HTR-8/SVneo (cell line): ENCODE data around the gene ADGRV1.
"Not testable (repeated sequence)": the region's sequence is repeated elsewhere in the genome, so short reads cannot be mapped to it uniquely, and the experiment has no call there.

Source experiments
- DNase-seq: peaks from one replicate; pipeline ENCODE4 v3.0.0; 2011; ENCODE audit warnings: low spot score, mixed read lengths; ENCODE audit not compliant: insufficient read length
- FAIRE-seq: peaks from 2 replicates; lab custom pipeline; 2011; peaks lifted over from hg19 to GRCh38; lab: Jason Lieb, UNC

ADGRV1 gene

DNA sequence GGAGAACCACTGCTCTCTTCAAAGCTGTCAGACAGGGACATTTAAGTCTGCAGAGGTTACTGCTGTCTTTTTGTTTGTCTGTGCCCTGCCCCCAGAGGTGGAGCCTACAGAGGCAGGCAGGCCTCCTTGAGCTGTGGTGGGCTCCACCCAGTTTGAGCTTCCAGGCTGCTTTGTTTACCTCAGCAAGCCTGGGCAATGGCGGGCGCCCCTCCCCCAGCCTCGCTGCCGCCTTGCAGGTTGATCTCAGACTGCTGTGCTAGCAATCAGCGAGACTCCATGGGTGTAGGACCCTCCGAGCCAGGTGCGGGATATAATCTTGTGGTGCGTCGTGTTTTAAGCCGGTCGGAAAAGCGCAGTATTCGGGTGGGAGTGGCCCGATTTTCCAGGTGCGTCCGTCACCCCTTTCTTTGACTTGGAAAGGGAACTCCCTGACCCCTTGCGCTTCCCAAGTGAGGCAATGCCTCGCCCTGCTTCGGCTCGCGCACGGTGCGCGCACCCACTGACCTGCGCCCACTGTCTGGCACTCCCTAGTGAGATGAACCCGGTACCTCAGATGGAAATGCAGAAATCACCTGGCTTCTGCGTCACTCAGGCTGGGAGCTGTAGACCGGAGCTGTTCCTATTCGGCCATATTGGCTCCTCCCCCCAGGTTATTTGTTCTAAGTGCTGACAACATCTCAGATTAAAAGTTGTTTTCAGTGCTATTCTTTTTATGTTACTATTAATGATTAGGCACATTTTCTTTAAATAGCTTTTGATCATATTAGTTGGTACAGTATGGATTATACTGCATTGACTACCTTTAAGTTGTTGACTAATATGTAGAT, 370.6 kb downstream of the ADGRV1 start:
- DNase-seq, FAIRE-seq: not testable (repeated sequence)

DNA sequence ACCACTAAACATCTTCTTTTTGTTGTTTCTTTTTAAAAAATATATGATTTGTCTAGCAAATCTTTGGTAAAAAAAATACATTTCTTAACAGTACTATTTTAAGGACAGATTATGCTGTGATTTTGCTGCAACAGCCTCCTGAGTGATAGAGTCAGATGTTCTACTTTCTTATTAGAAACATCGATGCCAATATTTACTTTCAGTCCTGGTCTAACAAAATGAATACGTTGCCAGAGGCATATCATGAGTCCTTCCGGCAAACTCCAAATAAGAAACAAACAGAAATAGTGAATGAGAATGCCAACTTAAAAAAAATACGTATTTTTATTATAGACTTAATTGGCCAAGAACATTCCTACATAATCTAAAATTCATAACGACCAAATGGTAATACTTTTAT, 371.5 kb downstream of the ADGRV1 start:
- DNase-seq: no peak
- no peak for FAIRE-seq

DNA sequence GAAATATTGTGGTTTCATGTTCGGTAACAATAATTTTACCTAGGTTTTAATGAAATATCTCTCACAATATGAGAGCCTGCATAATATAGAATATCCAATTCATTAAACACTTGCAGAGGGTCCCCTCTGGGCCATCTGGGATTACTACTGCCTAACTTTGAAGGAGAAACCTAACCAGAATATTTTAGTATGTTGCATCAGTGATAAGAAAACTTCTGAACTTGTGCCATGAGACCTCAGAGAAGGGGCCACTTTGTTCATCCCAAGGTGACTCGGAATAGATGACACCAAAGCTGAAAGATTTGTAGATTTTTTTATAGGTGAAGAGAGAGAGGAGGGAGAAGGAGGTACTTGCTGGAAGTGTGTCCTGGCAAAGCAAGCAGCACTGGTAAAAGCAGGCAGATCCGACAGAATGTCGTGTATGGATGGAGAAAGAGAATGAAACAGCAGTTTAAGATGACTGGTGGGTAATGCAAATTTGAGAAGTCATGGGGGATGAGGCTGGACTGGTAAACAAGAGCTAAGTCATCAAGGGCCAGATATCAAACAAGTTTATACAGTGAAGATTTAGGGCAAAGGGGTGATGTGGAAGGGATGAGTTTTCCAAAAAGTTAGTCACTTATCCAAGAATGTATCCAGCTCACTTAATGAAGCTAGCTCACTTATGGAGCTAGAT, 372.3 kb downstream of the ADGRV1 start:
- FAIRE-seq (no peak), DNase-seq (no peak)

DNA sequence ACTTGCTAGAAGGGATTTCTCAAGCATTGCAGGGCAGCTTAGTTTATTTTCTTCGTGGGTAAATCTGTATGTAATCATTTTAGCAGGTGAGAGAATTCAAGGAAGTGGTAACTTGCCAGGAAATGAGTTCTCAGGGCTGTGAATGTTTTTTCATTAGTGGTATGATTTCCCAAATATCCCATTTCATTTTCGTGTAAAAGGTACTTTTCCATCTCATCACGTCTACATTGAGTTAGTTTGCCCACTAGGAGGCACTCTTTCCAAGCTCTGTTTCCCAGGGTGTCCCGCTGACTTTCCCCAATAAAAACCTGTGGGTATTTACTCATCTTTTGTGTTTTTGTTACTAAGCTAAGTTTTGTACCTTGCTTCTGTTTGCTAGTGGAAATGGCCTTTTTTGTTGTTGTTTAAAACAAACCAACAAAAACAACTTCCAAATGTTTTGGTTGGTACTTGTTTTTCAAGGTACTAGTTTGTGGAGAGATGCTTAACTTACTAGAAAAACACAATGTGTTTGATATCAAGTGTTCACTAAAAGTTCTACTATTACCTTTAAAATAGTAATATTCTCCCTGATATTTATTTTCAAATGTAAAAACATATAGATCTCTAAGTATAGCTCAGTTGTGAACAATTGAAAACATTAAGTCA, 373.6 kb downstream of the ADGRV1 start:
- FAIRE-seq: no peak
- DNase-seq: peak; percentile 41

DNA sequence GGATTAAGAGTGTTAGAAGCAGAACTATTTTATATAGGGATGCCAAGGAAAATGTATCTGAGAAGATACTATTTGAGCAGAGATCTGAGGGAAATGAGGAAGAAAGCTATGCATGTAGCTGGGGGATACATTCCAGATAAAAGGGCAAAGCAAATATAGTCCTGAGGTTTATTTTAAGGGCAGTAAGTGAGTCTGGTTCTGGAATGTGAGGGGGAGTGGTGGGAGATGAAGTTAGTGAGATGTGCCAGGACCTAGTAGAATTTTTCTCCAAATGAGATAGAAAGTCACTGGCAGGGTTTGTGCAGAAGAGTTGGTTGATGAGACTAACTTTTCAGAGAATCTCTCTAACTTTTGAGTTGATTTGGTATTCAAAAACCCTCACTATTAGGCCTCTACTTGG, 374.7 kb downstream of the ADGRV1 start:
- DNase-seq: no peak

DNA sequence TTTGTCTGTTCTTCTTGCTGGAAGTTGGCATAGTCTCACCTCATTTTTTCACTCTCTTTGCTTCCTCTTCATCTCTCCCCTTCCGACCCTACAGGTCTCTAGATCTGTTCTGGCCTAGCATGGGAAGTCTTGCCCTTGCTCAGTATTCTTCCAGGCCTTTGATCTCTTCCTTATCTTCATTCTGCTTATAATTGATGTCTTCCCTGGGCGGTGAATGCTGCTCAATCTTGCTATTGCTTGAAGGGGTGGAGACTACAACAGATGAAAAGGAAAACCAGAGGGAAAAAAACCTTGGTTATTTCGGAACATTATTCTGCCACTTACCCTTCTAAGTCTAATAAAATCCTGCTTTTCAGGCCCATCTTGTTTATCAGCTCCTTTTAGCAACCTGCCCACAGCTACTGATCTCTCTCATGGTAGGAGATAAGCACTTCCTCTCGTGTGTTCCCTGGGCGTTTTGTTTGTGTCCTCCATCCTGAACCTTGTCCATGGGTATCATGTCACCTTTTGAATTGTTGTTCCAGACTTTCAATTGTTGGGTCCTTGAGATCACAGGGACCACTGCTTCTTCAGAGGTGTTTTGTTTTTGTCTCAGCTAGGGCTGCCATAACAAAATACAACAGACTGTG, 375.6 kb downstream of the ADGRV1 start:
- FAIRE-seq (no peak), DNase-seq (no peak)

More for the DNA sequence above, 374.7 kb downstream of the ADGRV1 start:
- FAIRE-seq: no peak

DNA sequence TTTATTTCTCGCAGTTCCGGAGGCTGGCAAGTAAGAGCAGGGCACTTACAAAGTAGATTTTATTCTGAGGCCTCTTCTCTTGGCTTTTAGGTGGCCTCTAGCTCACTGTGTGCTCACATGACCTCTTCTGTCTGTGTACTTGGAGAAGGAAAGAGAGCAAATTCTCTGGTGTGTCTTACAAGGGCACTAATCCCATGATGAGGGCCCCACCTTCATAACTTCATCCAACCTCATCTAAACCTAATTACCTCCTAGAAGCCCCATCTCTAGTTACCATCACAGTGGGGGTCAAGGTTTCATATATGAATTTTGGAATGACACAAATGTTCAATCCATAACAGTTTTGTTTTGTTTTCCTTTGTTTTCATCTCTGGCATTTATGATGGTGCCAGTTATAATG, 376.1 kb downstream of the ADGRV1 start:
- FAIRE-seq: no peak
- no peak for DNase-seq

DNA sequence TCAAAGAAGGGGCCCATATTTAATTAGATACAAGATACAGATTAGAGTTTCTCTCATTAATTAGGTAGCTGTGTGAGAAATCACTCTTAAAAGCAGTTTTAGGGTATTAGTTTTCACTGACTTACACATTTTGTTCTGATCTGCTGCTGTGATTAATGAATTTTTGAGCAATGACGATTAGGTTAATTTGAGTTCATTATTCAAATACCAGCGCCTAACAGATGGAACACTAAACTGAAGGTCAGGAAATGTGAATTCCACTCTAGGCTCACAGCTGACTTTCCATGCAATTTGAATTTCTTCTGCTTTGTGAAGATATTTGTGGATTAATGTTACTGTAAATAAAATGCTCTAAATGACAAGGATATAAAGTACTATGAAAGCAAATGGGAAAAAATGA, 380.6 kb downstream of the ADGRV1 start:
- FAIRE-seq (no peak), DNase-seq (no peak)

DNA sequence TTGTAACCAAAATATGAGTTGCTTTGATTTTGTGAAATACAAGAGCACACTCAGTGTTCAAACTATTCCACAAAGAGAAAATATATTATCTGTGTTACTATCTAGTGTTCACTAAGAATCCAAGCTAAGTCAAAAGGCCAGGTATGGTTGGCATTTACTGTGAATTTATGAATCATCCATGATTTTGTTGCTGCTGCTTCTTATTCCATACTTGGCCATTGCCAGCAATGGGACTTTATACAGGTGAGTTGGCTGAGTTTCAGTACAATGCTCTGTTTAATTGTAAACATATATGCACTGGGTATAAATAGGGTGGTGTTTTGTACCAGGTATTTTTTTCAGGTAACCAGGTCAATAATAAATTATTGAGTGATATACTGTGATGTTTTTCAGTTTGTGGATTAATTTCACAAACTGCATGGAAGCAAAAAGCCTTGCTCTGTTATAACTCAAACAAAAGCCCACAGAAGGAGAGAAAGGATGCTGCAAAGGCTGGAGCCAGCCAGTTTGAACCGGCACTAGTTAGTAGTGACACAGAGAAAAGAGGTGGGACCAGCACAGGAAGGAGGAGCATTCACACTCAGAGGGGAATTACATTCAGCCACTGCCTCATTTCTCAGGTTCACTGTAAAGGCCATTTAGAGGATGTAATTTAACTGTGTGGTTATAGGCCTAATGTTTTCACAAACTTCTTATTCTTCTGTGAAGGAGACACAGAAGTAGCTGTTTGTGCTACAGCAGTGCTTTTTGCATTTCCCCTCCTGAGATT, 381.8 kb downstream of the ADGRV1 start:
- no peak for FAIRE-seq
- no peak for DNase-seq

DNA sequence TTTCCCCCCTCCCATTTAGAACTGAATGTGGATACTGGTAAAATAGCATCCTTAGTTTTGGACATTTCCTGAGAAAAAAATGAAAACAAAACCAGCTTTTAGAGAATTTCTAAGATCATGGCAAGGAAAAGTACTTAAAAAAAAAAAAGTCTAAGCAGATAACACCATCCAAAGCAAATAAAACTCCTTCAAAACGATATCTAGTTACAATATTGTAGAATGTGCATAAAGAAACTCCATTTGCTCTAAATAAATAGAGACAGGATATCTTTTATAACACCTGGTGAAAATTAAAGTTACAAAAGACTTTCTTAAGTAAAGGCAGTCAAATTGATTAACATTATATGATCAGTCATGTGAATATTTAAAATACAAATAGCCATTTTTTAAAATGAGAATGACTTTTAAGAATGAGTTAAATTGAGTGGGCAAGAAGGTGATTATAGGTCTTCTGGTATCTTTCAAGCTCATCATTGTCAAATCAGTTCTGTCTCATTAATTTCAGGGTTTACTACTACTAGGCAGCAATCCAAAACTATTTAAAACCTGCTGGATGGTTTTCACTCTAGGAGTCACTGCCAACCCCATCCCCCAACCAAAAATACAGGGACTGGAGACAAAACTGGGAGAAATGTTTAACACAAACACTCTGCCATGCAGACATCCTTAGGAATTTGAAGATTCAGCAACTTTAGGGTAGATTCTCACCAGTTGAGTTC, 382.6 kb downstream of the ADGRV1 start:
- FAIRE-seq (no peak), DNase-seq (no peak)

DNA sequence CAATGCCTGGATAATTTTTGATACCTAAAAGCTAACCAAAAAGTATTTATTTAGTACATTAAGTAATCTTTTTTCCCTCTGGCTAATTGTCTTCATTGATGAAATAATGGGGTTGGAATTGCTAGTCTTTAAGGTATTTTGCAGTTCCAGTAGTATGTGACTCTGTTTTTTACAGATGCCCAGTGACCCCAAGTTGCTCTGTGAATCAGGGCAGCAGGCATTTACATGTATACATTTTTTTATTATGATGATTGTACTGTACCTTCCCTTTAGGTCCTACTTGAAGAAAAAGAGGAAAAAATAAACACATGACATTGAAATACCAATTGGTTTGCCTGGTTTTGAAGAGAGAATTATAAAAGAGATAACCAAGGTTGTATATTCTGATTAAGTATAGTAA, 385.5 kb downstream of the ADGRV1 start:
- no peak for FAIRE-seq
- DNase-seq: no peak

DNA sequence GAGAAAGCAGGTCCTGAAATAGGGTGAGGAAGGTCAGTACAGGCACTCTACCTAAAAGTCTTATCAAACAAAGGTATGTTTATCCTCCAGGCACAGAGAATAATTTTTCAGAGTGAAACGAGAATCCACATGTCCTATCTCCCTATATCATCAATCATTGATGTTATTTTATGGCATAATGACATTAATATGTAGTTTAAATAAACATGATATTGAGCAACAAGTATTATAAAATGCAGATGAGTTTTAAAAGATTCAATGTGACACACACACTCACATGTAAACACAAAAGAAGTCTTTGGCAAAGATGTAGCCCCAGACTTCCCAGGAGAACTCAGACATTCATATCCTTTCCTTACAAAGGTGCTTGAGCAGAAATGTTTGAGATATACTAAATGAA, 389.1 kb downstream of the ADGRV1 start:
- no peak for FAIRE-seq
- no peak for DNase-seq

DNA sequence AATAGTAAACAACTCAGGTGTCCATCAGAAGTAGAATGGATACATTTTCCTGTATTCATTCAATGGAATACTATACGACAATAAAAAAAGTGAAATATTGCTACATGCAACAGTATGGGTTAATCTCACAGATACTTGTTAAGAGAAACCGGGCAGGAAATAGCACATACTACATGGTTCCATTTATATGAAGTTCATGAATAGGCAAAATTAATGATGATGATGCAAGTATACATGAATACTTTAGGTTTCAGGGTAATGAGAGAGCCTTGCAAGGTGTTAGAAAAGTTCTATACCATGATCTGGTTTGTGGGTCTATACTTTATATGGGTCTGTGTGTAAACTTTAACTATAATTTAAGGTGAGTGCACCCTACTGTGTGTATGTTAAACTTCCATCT, 390.4 kb downstream of the ADGRV1 start:
- no peak for DNase-seq

DNA sequence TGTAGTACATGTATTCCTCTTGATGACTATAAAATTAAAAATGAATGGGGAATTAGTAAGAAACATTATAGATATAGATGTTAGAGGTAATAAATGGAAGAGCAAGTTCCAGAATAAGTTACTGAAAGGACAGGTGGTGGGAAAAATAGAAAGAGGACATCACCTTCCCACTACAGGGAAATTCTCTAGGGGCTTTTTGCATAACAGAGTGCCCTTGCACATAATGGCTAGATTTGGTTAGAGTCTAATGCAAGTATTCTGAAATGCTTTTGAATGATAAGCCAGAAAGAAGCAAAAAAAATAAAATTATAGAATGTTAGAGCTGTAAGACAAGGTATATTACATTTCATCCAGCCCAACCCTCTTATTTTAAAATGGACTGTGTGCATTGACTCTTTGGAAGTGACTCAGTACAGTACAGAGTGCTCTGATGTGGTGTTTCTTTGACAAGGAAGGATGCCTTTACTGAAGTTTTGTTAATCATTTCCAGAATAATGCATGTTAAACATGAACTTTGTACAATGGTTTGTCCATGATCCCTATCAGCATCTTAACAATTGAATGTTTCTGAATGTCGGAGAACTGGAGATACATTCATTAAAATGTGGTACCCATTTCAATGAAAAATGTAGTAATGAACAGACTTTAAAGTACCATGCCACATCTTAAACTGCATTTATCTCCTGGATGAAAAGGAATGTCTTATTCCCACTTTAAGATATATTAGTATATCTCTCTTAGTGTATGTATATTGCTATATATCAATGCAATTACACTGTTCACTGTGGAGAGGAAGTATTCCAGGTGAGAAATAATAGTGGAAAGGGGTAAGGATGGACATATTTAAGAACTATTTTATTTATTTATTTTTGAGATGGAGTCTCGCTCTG, 391.1 kb downstream of the ADGRV1 start:
- DNase-seq (no peak), FAIRE-seq (no peak)

More for the DNA sequence above, 390.4 kb downstream of the ADGRV1 start:
- FAIRE-seq: no peak

DNA sequence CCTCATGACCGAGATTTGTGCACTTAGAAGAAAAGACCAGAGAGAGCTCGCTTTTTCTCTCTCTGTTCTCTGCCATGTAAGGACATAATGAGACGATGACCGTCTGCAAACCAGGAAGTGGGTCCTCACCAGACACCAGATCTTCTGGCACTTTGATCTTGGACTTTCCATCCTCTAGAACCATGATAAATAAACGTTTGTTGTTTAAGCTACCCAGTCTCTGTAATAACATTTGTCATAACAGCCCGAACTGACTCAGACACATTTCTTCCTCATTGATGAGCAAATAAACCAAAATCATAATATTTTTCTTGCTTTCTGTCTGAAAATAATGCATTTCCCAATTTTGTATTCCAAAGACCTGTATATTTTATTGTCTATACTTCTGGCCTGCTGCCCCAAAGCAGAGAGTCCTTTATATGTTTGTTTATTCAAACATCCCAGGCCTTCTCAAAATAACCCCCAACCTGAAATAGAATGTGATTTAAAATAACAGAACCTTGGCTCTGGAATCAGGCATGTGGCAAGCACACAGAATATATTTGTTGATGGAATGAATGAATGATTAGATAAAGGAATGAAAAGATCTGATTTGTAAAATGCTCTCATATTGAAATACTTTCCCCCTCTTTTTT, 396.5 kb downstream of the ADGRV1 start:
- DNase-seq: no peak
- no peak for FAIRE-seq

DNA sequence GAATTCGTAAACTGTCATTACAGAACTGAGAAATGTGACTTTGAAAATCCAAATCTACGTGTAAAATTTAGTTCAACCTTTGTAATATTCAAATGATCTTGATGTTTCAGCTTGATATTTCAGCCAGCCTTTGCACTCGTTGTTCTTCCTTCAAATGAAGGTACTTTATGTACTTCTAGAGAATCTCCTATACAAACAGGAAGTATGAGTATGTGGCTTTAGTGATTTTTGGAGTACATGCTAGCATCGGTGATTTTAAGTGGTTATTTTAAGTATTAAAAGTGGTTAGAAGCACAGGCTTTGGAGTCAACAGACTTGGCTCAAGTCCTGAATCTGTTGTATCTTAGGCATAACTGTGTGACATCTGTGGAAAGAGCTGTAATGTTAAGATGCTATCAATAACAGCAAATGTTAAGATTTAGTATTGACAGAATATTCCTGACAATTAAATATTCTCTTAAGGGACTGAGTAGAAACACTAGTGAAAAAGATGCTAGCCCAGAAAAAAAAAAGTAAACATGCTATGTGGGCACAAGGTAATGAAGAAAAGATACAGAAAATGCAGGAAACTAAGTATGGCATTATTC, 398.0 kb downstream of the ADGRV1 start:
- no peak for FAIRE-seq
- no peak for DNase-seq

DNA sequence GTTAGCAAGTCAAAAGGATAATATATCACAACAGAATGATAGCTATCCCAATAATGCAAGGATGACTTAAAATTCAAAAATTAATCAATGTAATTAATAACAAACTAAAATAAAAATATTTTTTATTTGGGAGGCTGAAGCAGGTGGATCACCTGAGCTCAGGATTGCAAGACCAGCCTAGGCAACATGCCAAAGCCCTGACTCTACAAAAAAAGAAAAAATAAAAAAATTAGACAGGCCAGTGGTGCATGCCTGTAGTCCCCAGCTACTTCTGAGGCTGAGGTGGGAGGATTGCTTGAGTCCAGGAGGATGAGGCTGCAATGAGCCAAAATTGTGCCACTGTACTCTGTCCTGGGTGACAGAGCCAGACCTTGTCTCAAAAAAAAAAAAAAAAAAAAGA, 399.3 kb downstream of the ADGRV1 start:
- DNase-seq (no peak), FAIRE-seq (no peak)

DNA sequence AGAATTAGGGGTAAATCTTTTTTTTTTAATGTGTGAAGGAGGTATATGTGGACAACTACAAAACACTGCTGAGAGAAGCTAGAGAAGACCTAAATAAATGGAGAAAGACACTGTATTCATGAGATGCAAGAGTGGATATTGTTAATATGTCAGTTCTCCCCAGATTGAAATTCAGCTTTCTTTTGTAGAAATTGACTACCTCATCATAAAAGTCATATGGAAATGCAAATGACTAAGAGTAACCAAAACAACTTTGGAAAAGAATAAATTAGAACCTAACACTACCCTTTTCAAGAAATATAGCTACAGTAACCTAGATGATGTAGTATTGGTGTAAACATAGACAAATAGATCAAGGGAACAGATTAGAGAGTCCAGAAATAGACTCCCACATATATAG, 400.7 kb downstream of the ADGRV1 start:
- FAIRE-seq: no peak
- DNase-seq: no peak
